ENCODE measurements around the gene CCNYL1. TPM values are rescaled to one million over a fixed set of nuclear protein-coding genes. Genes with fewer than 3 reads are reported as not detected.

The CCNYL1 gene

DNA sequence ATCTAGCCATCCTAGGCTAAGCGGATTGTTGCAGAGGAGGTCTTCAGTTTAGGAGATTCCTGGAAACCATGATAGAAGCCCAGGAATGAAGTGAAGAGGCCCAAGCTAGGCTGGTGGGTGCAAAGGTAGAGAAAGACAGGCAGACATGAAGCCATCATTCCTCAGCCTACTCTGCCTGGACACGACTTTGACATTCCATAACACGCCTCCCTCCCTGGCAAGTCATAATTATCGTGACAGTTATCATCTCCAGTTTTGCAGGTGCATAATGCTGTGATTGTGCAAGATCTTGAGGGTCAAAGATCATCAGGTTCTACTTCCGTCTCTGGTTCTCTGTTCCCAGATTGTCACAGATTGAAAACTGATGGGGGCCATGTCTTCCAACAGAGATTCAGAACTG lies 73.5 kb downstream of the CCNYL1 start:
- Histone ChIP-seq H3K4me2 (ENCODE audit: low read length) (no peak overlapping the region), H3K27me3 (ENCODE audit: control insufficient read depth, insufficient read depth, low read length) (no peaks in the 10 kb centered on the region), H3K36me3 (ENCODE audit: insufficient read depth, low read length) (no peaks in the 10 kb centered on the region), H3K4me3 (ENCODE audit: low read length) (no peak overlapping the region), H3K4me1 (ENCODE audit: control insufficient read depth, insufficient read depth, low read length) (no peaks in the 10 kb centered on the region), H3K9ac (ENCODE audit: low read depth, low read length) (no peak overlapping the region), H3K9me3 (replicated peaks; ENCODE audit: low read length) (no peaks in the 10 kb centered on the region)

DNA sequence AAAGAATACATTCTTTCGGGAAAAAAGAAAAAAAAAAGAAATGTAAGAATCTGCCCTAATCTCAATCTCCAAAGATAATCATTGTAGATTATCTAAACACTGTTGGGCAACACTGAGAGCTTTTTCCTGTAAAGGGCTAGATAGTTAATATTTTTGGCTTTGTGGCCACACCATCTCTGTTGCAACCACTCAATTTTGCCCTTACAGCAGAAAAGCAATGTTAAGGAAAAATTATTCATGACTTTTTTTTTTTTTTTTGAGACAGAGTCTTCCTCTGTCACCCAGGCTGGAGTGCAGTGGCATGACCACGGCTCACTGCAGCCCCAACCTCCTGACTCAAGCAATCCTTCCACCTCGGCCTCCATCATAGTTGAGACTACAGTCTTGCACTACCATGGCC lies 75.6 kb downstream of the CCNYL1 start:
- H3K9ac ChIP-seq (ENCODE audit: low read depth, low read length): no peak overlapping the region
- H3K36me3 ChIP-seq (ENCODE audit: insufficient read depth, low read length): no peaks in the 10 kb centered on the region
- no peaks in the 10 kb centered on the region for H3K4me1 ChIP-seq (ENCODE audit: control insufficient read depth, insufficient read depth, low read length)
- H3K4me2 ChIP-seq (ENCODE audit: low read length): no peak overlapping the region
- no peaks in the 10 kb centered on the region for H3K27me3 ChIP-seq (ENCODE audit: control insufficient read depth, insufficient read depth, low read length)
- H3K4me3 ChIP-seq (ENCODE audit: low read length): no peak overlapping the region
- H3K9me3 ChIP-seq (replicated peaks; ENCODE audit: low read length): no peaks in the 10 kb centered on the region

DNA sequence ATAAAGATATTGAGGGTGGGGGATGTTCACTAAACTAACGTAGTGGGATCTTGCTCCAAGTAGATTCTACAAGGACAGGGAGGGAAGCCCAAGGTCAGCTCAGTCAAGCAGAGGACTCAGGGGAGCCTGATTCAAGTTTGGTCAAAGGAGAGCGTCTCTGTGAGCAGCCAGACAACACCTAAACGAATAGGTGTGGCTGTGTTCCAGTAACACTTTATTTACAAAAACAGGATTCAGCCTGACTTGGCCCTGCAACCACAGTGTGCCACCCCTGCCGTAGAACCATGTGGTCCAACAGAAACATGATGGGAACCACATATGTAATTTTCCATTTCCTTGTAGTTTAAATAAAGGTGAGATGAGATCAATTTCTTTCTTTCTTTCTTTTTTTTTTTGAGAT lies 76.4 kb downstream of the CCNYL1 start:
- Histone ChIP-seq H3K27me3 (ENCODE audit: control insufficient read depth, insufficient read depth, low read length) (no peaks in the 10 kb centered on the region), H3K4me1 (ENCODE audit: control insufficient read depth, insufficient read depth, low read length) (peaks cover 6% of the 10 kb centered on the region), H3K9ac (ENCODE audit: low read depth, low read length) (no peak overlapping the region)

DNA sequence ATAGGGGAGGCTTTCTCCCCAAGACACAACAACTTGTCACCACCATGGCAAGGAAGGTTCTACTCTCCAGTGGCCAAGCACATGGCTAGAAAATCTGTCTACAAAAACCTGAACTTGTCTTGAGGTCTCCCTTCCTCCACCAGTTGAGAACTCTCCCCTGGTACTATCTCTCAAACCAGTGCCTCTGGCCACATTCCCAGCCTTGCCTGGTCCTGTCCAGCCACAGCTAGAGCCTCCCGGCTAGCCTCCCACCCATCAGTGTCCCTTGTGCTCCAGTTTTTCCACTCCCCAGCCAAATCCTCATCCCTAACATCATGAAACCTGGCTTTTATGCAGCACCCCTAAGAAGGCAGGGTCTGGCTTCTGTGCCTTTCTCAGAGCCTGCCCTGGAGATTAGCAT lies 79.5 kb downstream of the CCNYL1 start:
- Histone ChIP-seq H3K36me3 (ENCODE audit: insufficient read depth, low read length) (no peaks in the 10 kb centered on the region), H3K9ac (ENCODE audit: low read depth, low read length) (no peak overlapping the region), H3K4me3 (ENCODE audit: low read length) (no peak overlapping the region), H3K4me2 (ENCODE audit: low read length) (no peak overlapping the region), H3K27me3 (ENCODE audit: control insufficient read depth, insufficient read depth, low read length) (no peaks in the 10 kb centered on the region), H3K9me3 (replicated peaks; ENCODE audit: low read length) (no peaks in the 10 kb centered on the region), H3K4me1 (ENCODE audit: control insufficient read depth, insufficient read depth, low read length) (peaks cover 6% of the 10 kb centered on the region)

More for the DNA sequence above, 76.4 kb downstream of the CCNYL1 start:
- H3K4me3 ChIP-seq (ENCODE audit: low read length): no peak overlapping the region
- no peaks in the 10 kb centered on the region for H3K36me3 ChIP-seq (ENCODE audit: insufficient read depth, low read length)
- H3K4me2 ChIP-seq (ENCODE audit: low read length): no peak overlapping the region
- no peaks in the 10 kb centered on the region for H3K9me3 ChIP-seq (replicated peaks; ENCODE audit: low read length)

DNA sequence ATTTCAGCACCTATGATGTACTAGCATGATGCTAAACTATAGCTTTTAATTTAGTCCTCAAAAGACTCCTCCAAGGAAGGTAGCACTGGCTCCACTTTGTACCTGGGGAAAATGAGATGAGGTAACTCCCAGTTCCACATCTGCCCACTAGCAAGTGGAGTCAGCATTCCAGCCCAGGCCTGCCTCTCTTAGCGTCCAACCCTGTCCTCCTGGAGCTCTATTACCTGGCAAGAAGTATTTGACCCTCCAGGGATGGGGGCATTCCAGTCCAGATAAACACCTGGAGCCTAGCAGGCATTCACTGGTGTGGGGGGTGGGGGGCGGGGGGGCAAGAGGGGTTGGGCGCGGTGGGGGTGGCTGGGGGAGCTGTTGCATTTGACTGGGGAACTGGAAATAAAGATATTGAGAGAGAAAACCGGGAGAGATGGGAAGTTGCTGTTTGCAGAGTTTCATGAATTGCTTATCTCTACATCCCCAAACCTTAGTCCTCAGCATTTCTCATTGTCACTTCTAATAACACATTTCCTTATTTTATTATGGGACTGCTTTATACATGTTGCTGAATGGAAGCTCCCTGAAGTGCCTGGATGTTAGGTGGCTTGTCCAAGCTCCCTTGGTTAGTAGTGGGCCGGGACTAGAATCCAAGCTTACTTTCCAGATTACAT lies 80.3 kb downstream of the CCNYL1 start:
- Histone ChIP-seq H3K9me3 (replicated peaks; ENCODE audit: low read length) (no peaks in the 10 kb centered on the region), H3K4me3 (ENCODE audit: low read length) (no peak overlapping the region), H3K4me2 (ENCODE audit: low read length) (no peak overlapping the region), H3K36me3 (ENCODE audit: insufficient read depth, low read length) (no peaks in the 10 kb centered on the region), H3K9ac (ENCODE audit: low read depth, low read length) (no peak overlapping the region), H3K27me3 (ENCODE audit: control insufficient read depth, insufficient read depth, low read length) (no peaks in the 10 kb centered on the region), H3K4me1 (ENCODE audit: control insufficient read depth, insufficient read depth, low read length) (peaks cover 6% of the 10 kb centered on the region)

DNA sequence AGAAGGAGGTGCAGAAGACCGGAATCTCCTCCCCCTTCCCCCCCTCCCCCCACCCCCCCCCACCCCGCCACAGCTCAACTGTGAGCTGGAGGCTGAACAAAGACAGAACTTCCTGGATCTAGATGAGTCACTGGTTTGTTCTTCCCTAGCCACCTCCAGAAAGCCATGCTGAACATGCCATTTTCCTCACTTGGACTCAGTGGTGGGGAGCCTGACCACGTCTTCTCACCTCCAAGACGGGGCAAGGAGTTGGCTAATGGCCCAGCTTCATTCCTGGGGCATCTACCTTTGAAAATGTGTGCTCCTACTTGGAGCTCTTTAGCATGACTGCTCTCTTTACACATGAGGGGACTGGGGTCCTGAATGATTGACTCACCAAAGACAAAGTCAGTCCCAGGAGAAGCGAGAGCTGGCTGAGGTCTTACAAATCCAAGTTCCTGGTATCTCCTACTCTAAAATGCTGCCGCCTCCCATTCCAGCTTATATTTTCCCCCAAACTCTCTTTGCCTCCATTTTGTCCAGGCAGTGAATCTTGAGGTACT lies 80.9 kb downstream of the CCNYL1 start:
- Histone ChIP-seq H3K27me3 (ENCODE audit: control insufficient read depth, insufficient read depth, low read length) (no peaks in the 10 kb centered on the region), H3K4me3 (ENCODE audit: low read length) (peak overlapping the region; percentile 49), H3K4me1 (ENCODE audit: control insufficient read depth, insufficient read depth, low read length) (peaks cover 6% of the 10 kb centered on the region), H3K9ac (ENCODE audit: low read depth, low read length) (no peak overlapping the region), H3K9me3 (replicated peaks; ENCODE audit: low read length) (no peaks in the 10 kb centered on the region), H3K36me3 (ENCODE audit: insufficient read depth, low read length) (no peaks in the 10 kb centered on the region), H3K4me2 (ENCODE audit: low read length) (peak overlapping the region; percentile 44)

DNA sequence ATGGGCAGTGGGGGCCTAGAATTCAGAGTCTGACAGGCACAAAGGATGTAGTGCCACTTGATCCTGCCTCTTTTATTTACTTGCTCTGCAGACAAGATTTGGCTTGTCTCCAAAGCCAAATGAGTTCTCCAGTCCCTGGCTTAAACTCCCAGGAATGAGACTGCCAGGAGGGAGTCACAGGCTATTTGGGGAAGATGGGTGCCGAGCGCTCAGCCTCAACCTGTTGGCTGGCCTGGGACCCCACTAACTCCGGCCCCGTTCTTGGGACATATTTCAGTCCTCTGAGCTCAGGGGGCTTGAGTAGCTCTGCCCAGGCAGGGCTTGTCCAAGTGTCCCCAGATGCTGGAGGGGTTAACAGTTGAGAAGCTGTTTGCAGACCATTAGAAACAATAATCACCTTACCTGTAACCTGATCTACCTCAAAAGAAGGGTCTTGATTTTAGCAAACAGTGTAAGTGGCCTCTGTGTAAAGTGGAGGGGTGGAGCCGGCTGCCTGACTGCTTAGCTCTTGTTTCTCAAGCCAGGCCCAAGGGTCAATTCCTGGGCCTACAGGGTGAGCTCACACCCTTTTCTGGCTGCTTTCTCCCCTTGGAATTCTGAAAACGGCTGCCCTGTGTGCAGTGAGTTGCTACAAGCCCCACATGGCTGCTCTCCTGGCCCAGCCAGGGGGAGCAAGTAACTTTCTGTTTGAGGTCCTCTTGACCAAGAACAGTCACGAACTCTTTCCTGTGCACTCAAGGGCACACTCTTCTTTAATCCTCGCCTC lies 85.3 kb downstream of the CCNYL1 start:
- Histone ChIP-seq H3K9me3 (replicated peaks; ENCODE audit: low read length) (no peaks in the 10 kb centered on the region), H3K4me1 (ENCODE audit: control insufficient read depth, insufficient read depth, low read length) (peaks cover 6% of the 10 kb centered on the region), H3K4me3 (ENCODE audit: low read length) (no peak overlapping the region), H3K27me3 (ENCODE audit: control insufficient read depth, insufficient read depth, low read length) (no peaks in the 10 kb centered on the region), H3K4me2 (ENCODE audit: low read length) (no peak overlapping the region), H3K36me3 (ENCODE audit: insufficient read depth, low read length) (no peaks in the 10 kb centered on the region), H3K9ac (ENCODE audit: low read depth, low read length) (no peak overlapping the region)

DNA sequence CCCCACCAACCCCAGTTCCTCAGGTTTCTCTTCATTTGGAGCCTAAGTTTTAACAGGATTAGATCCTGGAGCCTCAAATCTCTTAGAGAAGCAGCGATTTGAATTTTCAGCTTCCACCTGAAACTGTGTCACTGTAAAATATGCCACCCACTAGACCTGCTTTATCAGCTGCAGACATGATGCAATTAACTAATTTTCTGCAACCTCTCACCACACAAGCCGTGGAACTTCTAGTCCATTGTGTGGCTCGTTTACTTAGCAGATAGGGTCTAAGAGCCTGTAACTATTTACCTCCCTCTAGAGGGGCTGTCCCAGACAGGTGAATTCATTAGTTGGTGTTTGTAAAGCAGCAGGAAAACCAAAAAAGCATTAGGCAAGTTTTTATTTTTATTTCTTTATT lies 89.8 kb downstream of the CCNYL1 start:
- H3K36me3 ChIP-seq (ENCODE audit: insufficient read depth, low read length): no peaks in the 10 kb centered on the region
- no peaks in the 10 kb centered on the region for H3K9me3 ChIP-seq (replicated peaks; ENCODE audit: low read length)
- H3K4me2 ChIP-seq (ENCODE audit: low read length): no peak overlapping the region
- H3K4me1 ChIP-seq (ENCODE audit: control insufficient read depth, insufficient read depth, low read length): peaks cover 7% of the 10 kb centered on the region
- no peak overlapping the region for H3K4me3 ChIP-seq (ENCODE audit: low read length)
- no peak overlapping the region for H3K9ac ChIP-seq (ENCODE audit: low read depth, low read length)
- H3K27me3 ChIP-seq (ENCODE audit: control insufficient read depth, insufficient read depth, low read length): no peaks in the 10 kb centered on the region

DNA sequence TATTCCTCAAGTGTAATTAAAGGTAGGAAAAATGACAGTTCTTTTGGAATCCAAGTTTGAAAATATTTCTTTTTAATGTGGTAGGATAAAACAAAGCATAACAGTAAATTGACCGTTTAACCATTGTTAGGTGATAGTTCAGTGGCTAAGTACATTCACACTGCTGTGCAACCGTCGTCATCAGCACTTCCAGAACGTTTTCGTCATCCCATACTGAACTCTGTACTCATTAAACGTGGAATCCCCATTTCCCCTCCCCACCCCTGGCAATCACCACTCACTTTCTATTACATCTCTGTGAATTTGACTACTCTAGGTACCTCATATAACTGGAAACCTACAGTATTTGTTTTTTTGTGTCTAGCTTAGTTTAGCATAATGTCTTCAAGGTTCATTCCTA lies 91.2 kb downstream of the CCNYL1 start:
- Histone ChIP-seq H3K9me3 (replicated peaks; ENCODE audit: low read length) (no peaks in the 10 kb centered on the region), H3K36me3 (ENCODE audit: insufficient read depth, low read length) (no peaks in the 10 kb centered on the region), H3K4me1 (ENCODE audit: control insufficient read depth, insufficient read depth, low read length) (peaks cover 7% of the 10 kb centered on the region), H3K4me3 (ENCODE audit: low read length) (no peak overlapping the region), H3K9ac (ENCODE audit: low read depth, low read length) (no peak overlapping the region), H3K27me3 (ENCODE audit: control insufficient read depth, insufficient read depth, low read length) (no peaks in the 10 kb centered on the region), H3K4me2 (ENCODE audit: low read length) (no peak overlapping the region)

Small RNA genes within 50 kb of the gene (small RNA-seq; reads per million reads assigned to genes)
- gene RF00019 (not detected), gene RNU6-664P (not detected)

All from skeletal muscle satellite cell (primary cell).